ENCODE results near the gene SBDS.
"Not testable (repeated sequence)": the region's sequence is repeated elsewhere in the genome, so short reads cannot be mapped to it uniquely, and the experiment has no call there.

SBDS gene

DNA sequence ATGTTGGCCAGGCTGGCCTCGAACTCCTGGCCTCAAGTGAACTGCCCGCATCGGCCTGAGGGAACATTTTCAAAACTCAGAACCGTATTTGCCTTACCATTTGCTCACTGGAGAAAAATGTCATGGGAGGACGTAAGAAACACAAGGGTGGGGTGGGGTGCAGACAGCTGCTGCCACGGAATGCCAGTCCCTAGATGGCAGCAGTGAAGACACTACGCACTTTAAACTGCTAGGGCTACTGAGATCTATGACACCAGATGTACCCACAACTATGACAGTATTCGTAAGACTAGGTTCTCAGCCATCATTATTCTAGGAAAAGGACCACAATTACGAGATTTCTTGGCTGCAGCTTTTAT is 716 bp downstream of the SBDS start:
- peak overlapping the region; percentile 93 for H3K27ac ChIP-seq (ENCODE audit: low read depth, low read length)
- H3K36me3 ChIP-seq (ENCODE audit: insufficient read depth, low read length); H3K27me3 ChIP-seq (ENCODE audit: insufficient read depth, low read length); H3K4me1 ChIP-seq (ENCODE audit: control insufficient read depth, insufficient read depth, low read length, unreplicated experiment): not testable (repeated sequence)
- peak overlapping the region; percentile 94 for H3K4me3 ChIP-seq (ENCODE audit: low read depth, low read length)
- H2AFZ ChIP-seq (ENCODE audit: low read length, unreplicated experiment), result peak overlapping the region; percentile 78
- peaks cover 32% of the 10 kb centered on the region for H3K79me2 ChIP-seq (ENCODE audit: control insufficient read depth, insufficient read depth, low read length, unreplicated experiment)

DNA sequence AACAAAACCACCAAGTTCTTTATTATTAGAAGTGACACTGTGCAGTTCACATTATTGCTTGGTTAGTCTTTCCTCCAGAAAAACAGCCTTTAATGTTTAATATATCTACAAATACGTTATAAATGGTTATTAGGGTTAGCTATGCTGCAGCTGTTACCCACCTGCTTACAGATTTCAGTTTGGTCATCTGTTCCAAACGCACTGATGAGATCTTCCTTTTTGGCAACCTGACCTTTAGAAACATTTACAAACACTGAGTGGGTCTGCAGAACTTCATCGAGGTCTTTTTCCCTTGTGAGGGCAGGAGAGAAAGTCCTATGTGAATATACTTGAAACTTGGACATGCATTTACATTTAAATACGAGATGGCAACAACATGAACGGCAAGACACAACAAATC is 1.3 kb downstream of the SBDS start:
- not testable (repeated sequence) for H3K4me1 ChIP-seq (ENCODE audit: control insufficient read depth, insufficient read depth, low read length, unreplicated experiment); H3K27me3 ChIP-seq (ENCODE audit: insufficient read depth, low read length); H2AFZ ChIP-seq (ENCODE audit: low read length, unreplicated experiment); H3K36me3 ChIP-seq (ENCODE audit: insufficient read depth, low read length)
- peaks cover 32% of the 10 kb centered on the region for H3K79me2 ChIP-seq (ENCODE audit: control insufficient read depth, insufficient read depth, low read length, unreplicated experiment)
- H3K4me3 ChIP-seq (ENCODE audit: low read depth, low read length), result peak overlapping the region; percentile 94
- peak overlapping the region; percentile 93 for H3K27ac ChIP-seq (ENCODE audit: low read depth, low read length)

DNA sequence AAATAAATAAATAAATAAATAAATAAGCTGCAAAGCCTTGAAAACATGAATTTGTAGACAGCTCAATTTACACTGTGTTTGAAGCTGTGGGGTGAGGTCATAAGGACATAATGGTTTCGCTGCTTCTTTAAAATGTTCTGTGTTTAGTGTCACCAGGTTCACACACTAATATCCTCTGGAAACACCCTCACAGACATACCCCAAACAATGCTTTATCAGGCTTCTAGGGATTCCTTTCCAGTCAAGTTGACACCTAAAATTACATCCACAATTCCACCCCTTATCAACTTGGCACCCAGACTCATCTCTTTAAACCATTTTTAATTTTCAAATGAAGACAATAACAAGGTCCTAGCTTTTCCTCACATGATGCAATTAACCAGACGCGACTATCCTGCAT is 5.8 kb downstream of the SBDS start:
- Histone ChIP-seq H3K36me3 (ENCODE audit: insufficient read depth, low read length) (peaks cover 13% of the 10 kb centered on the region), H3K79me2 (ENCODE audit: control insufficient read depth, insufficient read depth, low read length, unreplicated experiment) (peaks cover 21% of the 10 kb centered on the region)
- not testable (repeated sequence) for H2AFZ ChIP-seq (ENCODE audit: low read length, unreplicated experiment); H3K4me3 ChIP-seq (ENCODE audit: low read depth, low read length); H3K27me3 ChIP-seq (ENCODE audit: insufficient read depth, low read length); H3K27ac ChIP-seq (ENCODE audit: low read depth, low read length); H3K4me1 ChIP-seq (ENCODE audit: control insufficient read depth, insufficient read depth, low read length, unreplicated experiment)

DNA sequence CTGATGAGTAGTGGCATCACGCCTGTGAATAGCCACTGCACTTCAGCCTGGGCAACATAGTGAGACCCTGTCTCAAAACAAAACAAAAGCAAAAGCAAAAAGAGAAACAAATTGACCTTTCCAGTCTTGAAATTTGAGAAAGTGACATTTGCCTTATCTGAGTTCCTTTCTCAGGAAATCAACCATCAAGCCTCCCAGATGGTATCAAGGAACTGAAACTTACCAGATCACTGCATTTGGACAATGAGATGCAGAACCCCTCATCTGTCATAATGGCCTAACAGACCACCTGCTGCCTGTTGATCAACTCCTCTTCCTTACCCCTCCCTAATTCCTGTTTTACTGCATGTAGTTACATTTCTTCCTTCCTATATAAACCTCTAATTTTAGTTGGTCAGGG is 15.1 kb downstream of the SBDS start:
- not testable (repeated sequence) for H3K79me2 ChIP-seq (ENCODE audit: control insufficient read depth, insufficient read depth, low read length, unreplicated experiment); H3K27me3 ChIP-seq (ENCODE audit: insufficient read depth, low read length); H3K27ac ChIP-seq (ENCODE audit: low read depth, low read length); H2AFZ ChIP-seq (ENCODE audit: low read length, unreplicated experiment); H3K36me3 ChIP-seq (ENCODE audit: insufficient read depth, low read length); H3K4me3 ChIP-seq (ENCODE audit: low read depth, low read length); H3K4me1 ChIP-seq (ENCODE audit: control insufficient read depth, insufficient read depth, low read length, unreplicated experiment)

DNA sequence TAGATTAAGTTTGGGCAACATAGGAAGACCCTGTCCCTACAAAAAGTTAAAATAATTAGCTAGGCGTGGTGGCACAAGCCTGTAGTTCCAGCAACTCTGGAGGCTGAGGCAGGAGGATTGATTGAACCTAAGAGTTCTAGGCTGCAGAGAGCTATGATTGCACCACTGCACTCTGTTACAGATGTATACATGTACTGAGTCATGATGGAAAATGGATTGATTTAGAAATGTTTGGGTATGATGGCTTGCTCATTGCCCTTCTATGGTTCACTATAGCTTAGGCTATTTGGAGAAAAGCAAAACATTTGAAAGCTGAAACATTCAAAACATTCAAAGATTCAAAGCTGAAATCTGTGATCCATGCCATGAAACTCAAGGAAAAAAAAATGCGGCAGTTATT is 16.4 kb downstream of the SBDS start:
- H3K79me2 ChIP-seq (ENCODE audit: control insufficient read depth, insufficient read depth, low read length, unreplicated experiment), result not testable (repeated sequence)

DNA sequence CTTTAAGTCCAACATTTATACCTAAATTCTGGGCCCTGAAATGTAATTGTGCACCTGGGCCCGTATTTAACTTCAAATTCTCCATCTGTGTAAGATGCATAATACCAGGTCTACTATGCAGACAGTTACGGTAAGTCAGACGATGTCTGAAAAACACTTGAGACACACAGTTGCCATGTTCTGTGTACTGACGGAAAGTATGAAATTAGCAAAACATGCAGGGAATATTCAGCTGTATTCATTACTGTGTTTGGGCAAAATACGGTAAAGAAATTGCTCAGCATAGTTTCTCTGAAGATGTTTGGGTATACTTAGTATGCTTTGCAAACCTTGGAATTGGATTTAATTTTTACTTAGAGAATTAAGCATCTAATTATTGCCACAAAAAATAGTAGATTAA is 17.1 kb downstream of the SBDS start:
- not testable (repeated sequence) for H3K4me1 ChIP-seq (ENCODE audit: control insufficient read depth, insufficient read depth, low read length, unreplicated experiment); H3K27ac ChIP-seq (ENCODE audit: low read depth, low read length); H3K27me3 ChIP-seq (ENCODE audit: insufficient read depth, low read length); H3K79me2 ChIP-seq (ENCODE audit: control insufficient read depth, insufficient read depth, low read length, unreplicated experiment); H3K36me3 ChIP-seq (ENCODE audit: insufficient read depth, low read length); H2AFZ ChIP-seq (ENCODE audit: low read length, unreplicated experiment); H3K4me3 ChIP-seq (ENCODE audit: low read depth, low read length)

More for the DNA sequence above, 16.4 kb downstream of the SBDS start:
- H3K4me1 ChIP-seq (ENCODE audit: control insufficient read depth, insufficient read depth, low read length, unreplicated experiment); H3K27ac ChIP-seq (ENCODE audit: low read depth, low read length); H3K27me3 ChIP-seq (ENCODE audit: insufficient read depth, low read length); H3K36me3 ChIP-seq (ENCODE audit: insufficient read depth, low read length); H3K4me3 ChIP-seq (ENCODE audit: low read depth, low read length); H2AFZ ChIP-seq (ENCODE audit: low read length, unreplicated experiment): not testable (repeated sequence)

DNA sequence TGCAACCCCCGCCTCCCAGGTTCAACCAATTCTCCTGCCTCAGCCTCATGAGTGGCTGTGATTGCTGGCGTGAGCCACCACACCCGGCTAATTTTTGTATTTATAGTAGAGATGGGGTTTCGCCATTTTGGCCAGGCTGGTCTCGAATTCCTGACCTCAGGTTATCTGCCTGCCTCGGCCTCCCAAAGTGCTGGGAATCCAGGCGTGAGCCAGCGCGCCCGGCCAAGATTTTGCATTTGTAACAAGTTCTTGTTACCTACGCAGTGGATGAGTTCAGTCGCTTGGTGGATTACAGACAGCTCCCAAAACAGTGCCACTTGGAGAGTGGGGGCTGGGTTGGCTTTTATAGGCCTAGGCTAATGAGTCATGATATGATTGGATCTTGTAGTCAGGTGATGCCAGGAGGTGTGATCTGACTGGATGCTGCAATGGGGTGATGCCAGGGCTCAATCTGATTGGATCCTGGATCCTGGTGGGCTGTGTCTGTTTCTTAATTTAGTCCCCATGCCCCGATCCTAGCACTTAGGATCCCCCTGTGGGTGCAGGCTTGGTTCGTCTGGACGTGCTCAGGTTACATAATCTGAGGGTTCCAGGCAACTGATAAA is 20.3 kb downstream of the SBDS start:
- Histone ChIP-seq H3K4me3 (ENCODE audit: low read depth, low read length) (no peak overlapping the region), H3K27me3 (ENCODE audit: insufficient read depth, low read length) (no peaks in the 10 kb centered on the region), H3K36me3 (ENCODE audit: insufficient read depth, low read length) (no peaks in the 10 kb centered on the region), H3K27ac (ENCODE audit: low read depth, low read length) (no peak overlapping the region), H3K4me1 (ENCODE audit: control insufficient read depth, insufficient read depth, low read length, unreplicated experiment) (no peaks in the 10 kb centered on the region), H3K79me2 (ENCODE audit: control insufficient read depth, insufficient read depth, low read length, unreplicated experiment) (no peaks in the 10 kb centered on the region), H2AFZ (ENCODE audit: low read length, unreplicated experiment) (no peak overlapping the region)

DNA sequence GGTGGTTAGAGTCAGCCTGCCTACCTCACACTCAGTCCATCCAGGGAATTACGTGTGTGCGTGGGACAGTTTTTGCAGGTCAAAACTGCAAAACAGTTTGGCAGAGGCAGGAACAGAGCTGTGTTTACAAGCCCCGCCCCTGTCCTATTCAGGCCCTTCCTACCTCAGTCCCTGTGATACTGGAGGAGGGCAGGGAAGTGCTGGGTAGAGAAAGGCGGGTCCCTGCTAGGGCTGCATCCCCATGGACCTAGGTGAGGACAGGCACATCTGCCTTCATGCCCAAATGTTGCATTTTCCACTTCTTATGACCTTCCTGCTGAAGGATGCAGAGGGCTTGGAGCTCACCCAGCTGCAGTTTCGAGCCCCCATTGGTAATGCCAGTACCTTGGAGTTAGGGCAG is 25.1 kb downstream of the SBDS start:
- Histone ChIP-seq H3K4me3 (ENCODE audit: low read depth, low read length) (no peak overlapping the region), H2AFZ (ENCODE audit: low read length, unreplicated experiment) (no peak overlapping the region), H3K4me1 (ENCODE audit: control insufficient read depth, insufficient read depth, low read length, unreplicated experiment) (no peaks in the 10 kb centered on the region), H3K27me3 (ENCODE audit: insufficient read depth, low read length) (no peaks in the 10 kb centered on the region), H3K27ac (ENCODE audit: low read depth, low read length) (no peak overlapping the region), H3K36me3 (ENCODE audit: insufficient read depth, low read length) (no peaks in the 10 kb centered on the region), H3K79me2 (ENCODE audit: control insufficient read depth, insufficient read depth, low read length, unreplicated experiment) (no peaks in the 10 kb centered on the region)

DNA sequence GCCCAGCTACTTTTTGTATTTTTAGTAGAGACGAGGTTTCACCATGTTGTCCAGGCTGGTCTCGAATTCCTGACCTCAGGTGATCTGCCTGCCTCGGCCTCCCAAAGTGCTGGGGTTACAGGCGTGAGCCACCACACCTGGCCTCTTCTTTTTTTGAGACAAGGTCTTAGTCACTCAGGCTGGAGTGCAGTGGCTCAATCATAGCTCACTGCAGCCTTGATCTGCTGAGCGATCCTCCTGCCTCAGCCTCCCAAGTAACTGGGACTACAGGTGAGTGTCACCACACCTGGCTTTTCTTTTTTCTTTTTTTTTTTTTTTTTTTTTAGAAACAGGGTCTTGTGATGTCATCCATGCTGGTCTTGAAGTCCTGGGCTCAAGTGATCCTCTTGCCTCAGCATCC is 26.4 kb downstream of the SBDS start:
- H3K36me3 ChIP-seq (ENCODE audit: insufficient read depth, low read length); H3K79me2 ChIP-seq (ENCODE audit: control insufficient read depth, insufficient read depth, low read length, unreplicated experiment); H3K27ac ChIP-seq (ENCODE audit: low read depth, low read length); H2AFZ ChIP-seq (ENCODE audit: low read length, unreplicated experiment); H3K4me3 ChIP-seq (ENCODE audit: low read depth, low read length); H3K27me3 ChIP-seq (ENCODE audit: insufficient read depth, low read length); H3K4me1 ChIP-seq (ENCODE audit: control insufficient read depth, insufficient read depth, low read length, unreplicated experiment): not testable (repeated sequence)

DNA sequence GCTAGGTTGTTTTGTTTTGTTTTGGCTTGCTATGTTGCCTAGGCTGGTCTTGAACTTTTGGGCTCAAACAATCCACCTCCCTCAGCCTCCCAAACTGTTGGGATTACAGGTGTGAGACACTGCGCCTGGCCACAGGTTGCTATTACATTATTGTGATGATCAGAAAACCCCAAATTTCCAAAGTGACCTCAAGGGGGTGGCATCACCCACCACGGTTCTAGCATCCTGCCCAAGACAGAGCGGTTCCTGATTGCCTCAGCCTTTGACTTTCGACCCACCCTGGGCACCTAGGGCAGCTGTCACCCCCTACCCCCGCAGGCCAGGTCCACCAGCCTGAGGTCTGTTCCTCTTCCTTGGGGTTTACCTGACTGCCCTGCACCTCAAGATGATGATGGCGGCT is 28.4 kb downstream of the SBDS start:
- no peak overlapping the region for H2AFZ ChIP-seq (ENCODE audit: low read length, unreplicated experiment)
- H3K4me3 ChIP-seq (ENCODE audit: low read depth, low read length), result no peak overlapping the region
- H3K27ac ChIP-seq (ENCODE audit: low read depth, low read length), result no peak overlapping the region
- no peaks in the 10 kb centered on the region for H3K27me3 ChIP-seq (ENCODE audit: insufficient read depth, low read length)
- H3K36me3 ChIP-seq (ENCODE audit: insufficient read depth, low read length), result no peaks in the 10 kb centered on the region
- no peaks in the 10 kb centered on the region for H3K79me2 ChIP-seq (ENCODE audit: control insufficient read depth, insufficient read depth, low read length, unreplicated experiment)
- no peaks in the 10 kb centered on the region for H3K4me1 ChIP-seq (ENCODE audit: control insufficient read depth, insufficient read depth, low read length, unreplicated experiment)

DNA sequence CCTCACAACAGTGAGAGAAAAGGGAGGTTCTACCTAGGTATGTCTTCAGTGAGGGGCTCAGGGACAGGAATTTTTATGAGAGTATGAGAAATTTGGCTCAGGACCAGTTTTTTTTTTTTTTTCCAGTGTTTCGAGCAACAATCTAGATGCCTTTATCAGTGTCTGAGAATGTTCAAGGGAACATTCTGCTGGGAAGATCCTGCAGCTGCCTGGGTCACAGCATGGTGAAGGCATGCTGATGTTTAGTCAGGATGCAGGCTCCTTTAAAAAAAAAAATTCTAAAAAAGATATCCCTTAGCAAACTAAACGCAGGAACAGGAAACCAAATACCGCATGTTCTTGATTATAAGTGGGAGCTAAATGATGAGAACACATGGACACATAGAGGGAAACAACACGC is 31.0 kb downstream of the SBDS start:
- Histone ChIP-seq H3K79me2 (ENCODE audit: control insufficient read depth, insufficient read depth, low read length, unreplicated experiment) (no peaks in the 10 kb centered on the region), H3K36me3 (ENCODE audit: insufficient read depth, low read length) (no peaks in the 10 kb centered on the region), H3K4me1 (ENCODE audit: control insufficient read depth, insufficient read depth, low read length, unreplicated experiment) (no peaks in the 10 kb centered on the region), H3K4me3 (ENCODE audit: low read depth, low read length) (no peak overlapping the region), H2AFZ (ENCODE audit: low read length, unreplicated experiment) (no peak overlapping the region), H3K27ac (ENCODE audit: low read depth, low read length) (no peak overlapping the region), H3K27me3 (ENCODE audit: insufficient read depth, low read length) (no peaks in the 10 kb centered on the region)
